Measurements from ENCODE around the gene SUPT5H.
A peak's percentile ranks its signal among the peaks of the same experiment; 100 is the strongest.

The SUPT5H gene

DNA sequence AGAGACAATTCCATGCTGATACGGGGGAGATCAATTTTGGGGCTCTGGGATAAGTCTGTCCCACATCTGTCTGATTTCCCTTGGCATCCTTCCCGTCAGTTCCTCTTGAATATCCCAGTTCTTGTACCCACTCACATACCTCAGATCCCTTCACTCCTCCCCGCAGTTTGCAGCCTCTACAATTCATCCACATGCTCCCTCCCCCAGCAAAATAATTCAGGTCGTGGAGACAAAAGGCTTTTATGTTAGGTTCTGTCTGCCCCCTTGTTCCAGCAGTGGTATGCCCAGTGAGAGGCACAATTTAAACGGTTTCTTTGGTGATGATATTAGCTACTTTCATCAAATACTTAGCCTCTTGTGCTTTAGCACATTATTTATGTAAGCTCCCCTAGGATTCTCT lies 19.2 kb upstream of the SUPT5H start:
- no peaks in the 10 kb centered on the region for H3K9me3 Mint-ChIP-seq
- DNase-seq (ENCODE audit: low spot score in 2 of 2) (no peak), ATAC-seq (ENCODE audit: low read depth) (no peak)
- peak overlapping the region; percentile 0 for H3K27ac Mint-ChIP-seq
- H3K4me3 Mint-ChIP-seq: no peak overlapping the region
- H3K27me3 Mint-ChIP-seq: no peaks in the 10 kb centered on the region
- peaks cover 8% of the 10 kb centered on the region for H3K36me3 Mint-ChIP-seq
- H3K4me1 Mint-ChIP-seq: peaks cover 4% of the 10 kb centered on the region

DNA sequence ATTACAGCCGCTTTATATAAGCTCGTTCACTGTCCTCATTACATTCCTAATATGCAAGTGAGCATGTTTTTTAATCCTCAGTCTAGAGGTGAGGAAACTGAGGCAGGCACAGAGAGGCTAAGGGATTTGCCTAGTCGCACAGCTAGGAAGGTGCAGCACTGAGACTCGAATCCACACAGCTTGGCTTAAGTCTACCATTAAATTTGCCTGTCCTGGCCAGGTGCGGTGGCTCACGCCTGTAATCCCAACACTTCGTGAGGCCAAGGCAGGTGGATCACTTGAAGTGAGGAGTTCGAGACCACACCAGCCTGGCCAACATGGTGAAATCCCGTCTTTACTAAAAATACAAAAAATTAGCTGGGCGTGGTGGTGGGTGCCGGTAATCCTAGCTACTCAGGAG lies 17.7 kb upstream of the SUPT5H start:
- Mint-ChIP-seq H3K4me1 (peaks cover 4% of the 10 kb centered on the region), H3K27ac (no peak overlapping the region), H3K36me3 (peaks cover 10% of the 10 kb centered on the region), H3K9me3 (no peaks in the 10 kb centered on the region), H3K4me3 (no peak overlapping the region), H3K27me3 (no peaks in the 10 kb centered on the region)
- ATAC-seq (ENCODE audit: low read depth) (no peak), DNase-seq (ENCODE audit: low spot score in 2 of 2) (no peak)

DNA sequence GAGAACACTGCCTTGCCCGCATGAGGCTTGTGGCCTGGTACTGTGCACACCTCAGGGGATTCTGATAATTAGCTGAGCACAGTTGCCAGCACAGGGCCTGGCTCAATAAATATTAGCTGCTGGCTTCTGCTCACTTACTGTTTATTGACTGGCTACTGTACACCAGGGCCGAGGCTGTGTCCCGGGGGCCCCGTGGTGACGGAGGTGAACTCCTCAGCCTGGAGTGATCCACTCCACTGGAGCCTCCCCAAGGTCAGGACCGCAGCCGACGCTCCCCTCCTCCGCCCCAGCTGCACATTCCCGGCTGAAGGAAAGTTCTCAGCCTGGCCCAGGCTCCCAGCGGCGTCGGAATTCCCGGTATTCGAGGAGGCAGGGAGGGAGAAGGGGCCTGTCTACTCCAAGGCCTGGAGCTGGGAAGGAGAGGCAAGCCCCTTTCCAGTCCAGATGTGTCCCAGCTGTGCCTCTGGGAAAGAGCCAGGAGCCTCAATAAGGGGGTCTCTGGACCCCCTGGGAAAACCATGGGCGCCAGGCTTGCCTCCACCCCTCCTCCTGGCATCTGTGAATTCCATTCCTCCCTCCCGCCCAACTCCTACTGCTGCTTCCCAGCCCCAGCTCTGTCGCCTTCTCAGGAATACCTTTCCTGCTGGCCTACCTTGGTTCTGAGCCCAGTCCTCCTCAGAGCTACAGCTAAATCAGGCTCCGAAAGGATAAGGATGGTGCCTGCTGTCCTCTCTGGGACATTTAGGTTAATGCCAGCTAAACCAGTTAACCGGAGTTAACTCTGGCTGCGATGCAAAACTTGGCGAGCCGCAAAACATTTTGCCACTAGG lies 16.9 kb upstream of the SUPT5H start:
- Mint-ChIP-seq H3K27ac (no peak overlapping the region), H3K9me3 (no peaks in the 10 kb centered on the region), H3K4me1 (peaks cover 7% of the 10 kb centered on the region), H3K27me3 (no peaks in the 10 kb centered on the region), H3K36me3 (peaks cover 11% of the 10 kb centered on the region), H3K4me3 (no peak overlapping the region)
- no peak for DNase-seq (ENCODE audit: low spot score in 2 of 2)
- ATAC-seq (ENCODE audit: low read depth): no peak

DNA sequence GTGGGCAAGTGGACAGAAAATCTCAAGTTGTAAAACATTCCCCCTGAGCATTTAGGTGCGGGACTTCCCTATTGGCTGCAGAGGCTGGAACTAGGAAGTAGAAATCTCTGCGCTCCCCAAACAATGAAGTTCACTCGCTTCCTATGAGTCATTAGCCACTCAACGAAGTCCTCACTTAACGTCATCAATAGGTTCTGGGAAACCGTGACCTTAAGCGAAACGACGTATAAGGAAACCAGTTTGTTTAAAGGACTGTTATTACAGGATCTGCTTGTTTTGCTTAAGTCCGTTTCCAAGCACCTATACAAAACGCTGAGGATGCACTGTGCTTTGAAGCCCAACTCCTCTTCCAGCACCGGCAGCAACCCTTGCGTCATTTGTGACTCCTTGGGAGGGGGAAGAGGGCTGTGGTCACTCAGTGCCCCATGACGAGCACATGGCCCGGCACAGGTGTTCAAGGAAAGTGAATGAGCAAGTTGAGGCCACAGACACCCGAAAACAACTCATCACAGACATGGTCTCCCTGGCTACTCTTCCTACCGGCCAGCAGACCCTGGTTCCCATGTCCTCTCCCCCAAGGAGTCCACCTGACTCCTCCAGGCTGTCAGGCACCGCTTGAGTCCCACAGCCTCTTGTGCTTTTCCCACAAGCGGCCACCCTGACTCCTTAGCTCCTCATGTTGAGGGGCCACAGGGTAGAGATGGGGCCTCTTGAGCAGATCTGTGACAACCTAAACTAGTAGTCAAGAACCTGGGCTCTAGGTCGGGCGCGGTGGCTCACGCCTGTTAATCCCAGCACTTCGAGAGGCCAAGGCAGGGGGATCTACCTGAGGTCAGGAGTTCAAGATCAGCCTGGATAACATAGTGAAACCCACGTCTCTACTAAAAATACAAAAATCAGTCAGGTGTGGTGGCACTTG lies 14.4 kb upstream of the SUPT5H start:
- Mint-ChIP-seq H3K27me3 (no peaks in the 10 kb centered on the region), H3K4me3 (no peak overlapping the region), H3K36me3 (peaks cover 13% of the 10 kb centered on the region), H3K4me1 (peaks cover 20% of the 10 kb centered on the region), H3K9me3 (no peaks in the 10 kb centered on the region), H3K27ac (peak overlapping the region; percentile 91)
- ATAC-seq (ENCODE audit: low read depth) (peak; percentile 68), DNase-seq (ENCODE audit: low spot score in 2 of 2) (peak in 1 of 2 donors; percentile 67)

DNA sequence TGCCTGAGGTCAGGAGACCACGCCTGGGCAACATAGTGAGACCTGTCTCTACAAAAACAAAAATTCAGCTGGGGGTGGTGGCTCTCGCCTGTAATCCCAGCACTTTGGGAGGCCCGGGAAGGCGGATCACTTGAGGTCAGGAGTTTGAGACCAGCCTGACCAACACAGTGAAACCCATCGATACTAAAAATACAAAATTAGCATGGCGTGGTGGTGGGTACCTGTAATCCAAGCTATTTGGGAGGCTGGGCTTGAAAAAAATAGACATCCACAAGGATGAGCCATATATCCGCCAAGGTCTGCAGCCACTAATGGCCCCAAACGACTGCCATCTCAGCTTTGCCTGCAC lies 12.7 kb upstream of the SUPT5H start:
- Mint-ChIP-seq H3K4me3 (no peak overlapping the region), H3K27ac (peak overlapping the region; percentile 50), H3K4me1 (peaks cover 29% of the 10 kb centered on the region), H3K36me3 (peaks cover 13% of the 10 kb centered on the region), H3K27me3 (no peaks in the 10 kb centered on the region), H3K9me3 (no peaks in the 10 kb centered on the region)
- DNase-seq (ENCODE audit: low spot score in 2 of 2) (no peak), ATAC-seq (ENCODE audit: low read depth) (no peak)

DNA sequence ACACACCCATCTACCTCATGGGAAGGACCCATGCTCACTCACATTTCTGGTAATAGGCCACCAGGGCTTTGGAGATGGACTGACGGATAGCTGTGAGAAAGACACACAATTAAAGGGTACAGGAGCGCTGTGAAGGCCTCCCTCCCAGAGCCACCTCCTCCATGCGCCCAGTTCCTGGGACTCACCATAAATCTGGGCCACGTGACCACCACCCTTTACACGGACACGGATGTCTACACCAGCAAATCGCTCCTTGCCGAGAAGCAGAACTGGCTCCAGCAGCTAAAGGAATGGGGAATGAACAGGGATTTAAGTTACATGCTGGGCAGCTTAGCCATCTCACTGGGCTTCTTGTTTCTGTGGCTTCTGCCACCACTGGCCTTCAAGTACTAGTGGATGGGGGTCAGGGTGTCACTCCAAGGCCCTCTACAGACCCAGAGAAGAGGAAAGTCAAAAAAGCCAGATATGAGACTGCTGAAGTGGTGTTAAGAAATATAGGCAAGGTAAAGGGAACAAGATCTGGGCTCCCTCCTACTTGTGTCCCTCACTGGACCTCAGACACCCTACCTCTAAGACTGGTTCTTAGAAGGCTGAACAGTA lies 11.8 kb upstream of the SUPT5H start:
- Mint-ChIP-seq H3K4me3 (no peak overlapping the region), H3K27me3 (no peaks in the 10 kb centered on the region), H3K4me1 (peaks cover 29% of the 10 kb centered on the region), H3K9me3 (no peaks in the 10 kb centered on the region), H3K36me3 (peaks cover 13% of the 10 kb centered on the region), H3K27ac (peak overlapping the region; percentile 98)
- DNase-seq (ENCODE audit: low spot score in 2 of 2): no peak
- no peak for ATAC-seq (ENCODE audit: low read depth)

DNA sequence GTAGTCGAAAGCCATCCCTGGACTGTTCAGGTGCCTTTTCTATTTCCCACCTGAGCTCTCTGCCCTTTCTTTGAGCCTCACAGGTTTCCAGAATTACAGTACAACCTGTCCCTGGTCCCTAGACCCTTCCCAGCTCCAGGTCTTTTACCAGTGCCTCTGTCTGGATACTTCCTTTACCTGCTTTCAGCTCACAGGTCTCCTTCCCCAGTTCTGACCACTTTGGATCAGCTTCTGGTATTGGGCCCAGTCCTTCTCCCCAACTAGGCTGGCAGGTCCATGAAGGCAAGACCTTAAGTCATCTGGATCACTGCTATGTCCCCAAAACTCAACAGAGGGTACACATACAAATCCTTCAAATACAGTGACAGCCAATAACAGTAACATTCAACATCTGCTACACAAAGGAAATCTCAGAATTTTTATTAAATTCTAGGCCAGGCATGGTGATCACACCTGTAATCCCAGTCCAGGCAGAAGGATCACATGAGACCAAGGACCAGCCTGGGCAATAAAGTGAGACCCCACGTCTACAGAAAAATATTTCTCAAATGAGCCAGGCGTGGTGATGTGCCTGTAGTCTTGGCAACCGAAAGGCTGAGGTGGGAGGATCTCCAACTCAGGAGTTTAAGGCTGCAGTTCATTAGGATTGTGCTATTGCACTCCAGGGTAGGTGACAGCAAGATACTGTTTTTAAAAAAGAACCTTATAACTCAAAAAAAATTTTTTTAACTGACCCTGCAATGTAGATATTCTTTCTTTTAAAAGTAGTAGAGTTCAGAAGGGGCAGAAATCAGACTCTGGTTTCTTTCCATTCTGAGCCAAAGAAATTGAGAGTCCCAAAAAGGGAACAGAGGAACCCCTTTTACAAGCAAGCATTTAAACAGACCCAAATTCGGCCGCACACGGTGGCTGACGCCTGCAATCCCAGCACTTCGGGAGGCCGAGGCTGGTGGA lies 11.0 kb upstream of the SUPT5H start:
- DNase-seq (ENCODE audit: low spot score in 2 of 2): no peak
- Mint-ChIP-seq H3K36me3 (peaks cover 13% of the 10 kb centered on the region), H3K4me3 (peak overlapping the region; percentile 99), H3K4me1 (peaks cover 29% of the 10 kb centered on the region), H3K9me3 (no peaks in the 10 kb centered on the region), H3K27me3 (no peaks in the 10 kb centered on the region), H3K27ac (peak overlapping the region; percentile 98)
- no peak for ATAC-seq (ENCODE audit: low read depth)

DNA sequence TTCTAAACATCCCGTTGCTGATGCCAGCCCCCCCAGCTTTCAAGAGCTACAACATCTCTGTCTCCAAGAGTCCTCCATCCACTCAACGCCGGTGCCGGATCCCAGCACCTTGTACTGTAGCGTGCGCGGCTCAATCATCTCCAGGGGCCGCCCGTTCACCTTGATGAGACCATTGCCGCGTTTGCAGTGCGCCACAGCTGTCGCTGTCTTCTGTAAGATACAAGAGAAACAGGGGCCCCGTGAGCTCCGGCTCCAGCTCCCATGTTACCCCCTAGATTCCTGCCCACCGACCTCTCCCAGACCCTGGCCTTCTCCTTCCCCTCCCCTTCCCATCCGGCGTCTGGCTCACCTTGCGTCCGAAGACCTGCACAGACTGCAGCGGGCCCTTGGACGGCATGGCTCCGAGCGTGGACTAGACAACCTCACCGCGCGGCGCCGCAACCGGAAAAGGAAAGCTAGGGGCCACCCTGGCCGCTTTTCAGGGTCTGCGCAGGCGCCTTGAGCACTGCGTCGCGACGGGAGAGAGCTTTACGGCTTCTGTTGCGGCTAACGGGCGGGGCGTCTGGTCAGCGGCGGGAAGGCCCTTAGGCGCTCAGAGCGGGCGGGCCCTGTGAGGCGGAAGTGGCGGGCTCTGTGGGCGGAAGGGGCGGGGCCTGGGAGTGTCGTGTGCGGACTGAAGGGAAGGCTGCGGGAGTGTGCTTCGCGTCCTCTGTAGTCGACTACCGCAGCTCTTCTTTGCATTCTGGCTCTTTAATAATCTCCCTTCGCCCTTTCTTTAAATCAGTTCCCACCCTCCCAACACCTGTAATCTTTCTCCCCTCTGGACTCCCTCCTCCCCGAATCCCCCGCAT lies 9.7 kb upstream of the SUPT5H start, which contains the start of gene RPS16:
Gene RPS16 (minus strand): TSS at position 451 of the 851 bp plus-strand sequence. CDS start 54 bp downstream, at position 397.
- ATAC-seq (ENCODE audit: low read depth) (peak; percentile 87), DNase-seq (ENCODE audit: low spot score in 2 of 2) (peak; percentile 94 to 97)
- Mint-ChIP-seq H3K9me3 (no peaks in the 10 kb centered on the region), H3K4me3 (peak within 1 kb of the TSS; percentile 99), H3K4me1 (peaks cover 31% of the 10 kb centered on the region), H3K27me3 (no peaks in the 10 kb centered on the region), H3K36me3 (peaks cover 13% of the 10 kb centered on the region), H3K27ac (peak within 1 kb of the TSS; percentile 98)

DNA sequence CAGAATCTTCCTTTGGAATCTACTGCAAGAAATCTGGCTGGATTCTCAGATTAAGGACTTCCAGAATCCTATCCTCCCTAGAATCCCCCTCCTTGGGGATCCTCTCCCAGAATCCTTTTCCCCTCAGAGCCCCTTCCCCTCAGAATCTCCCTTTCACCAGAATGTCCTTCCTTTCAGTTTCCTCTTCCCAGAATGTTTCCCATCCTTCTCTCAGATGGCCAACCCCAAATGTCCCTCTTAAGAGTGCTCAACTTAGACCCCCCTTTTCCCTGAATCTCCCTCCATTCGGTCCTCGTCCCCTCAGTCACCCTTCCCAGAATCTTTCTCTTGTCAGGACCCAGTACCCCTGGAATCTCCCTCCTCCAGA lies 9.0 kb upstream of the SUPT5H start:
- H3K27ac Mint-ChIP-seq: peak overlapping the region; percentile 98
- ATAC-seq (ENCODE audit: low read depth): no peak
- DNase-seq (ENCODE audit: low spot score in 2 of 2): no peak

DNA sequence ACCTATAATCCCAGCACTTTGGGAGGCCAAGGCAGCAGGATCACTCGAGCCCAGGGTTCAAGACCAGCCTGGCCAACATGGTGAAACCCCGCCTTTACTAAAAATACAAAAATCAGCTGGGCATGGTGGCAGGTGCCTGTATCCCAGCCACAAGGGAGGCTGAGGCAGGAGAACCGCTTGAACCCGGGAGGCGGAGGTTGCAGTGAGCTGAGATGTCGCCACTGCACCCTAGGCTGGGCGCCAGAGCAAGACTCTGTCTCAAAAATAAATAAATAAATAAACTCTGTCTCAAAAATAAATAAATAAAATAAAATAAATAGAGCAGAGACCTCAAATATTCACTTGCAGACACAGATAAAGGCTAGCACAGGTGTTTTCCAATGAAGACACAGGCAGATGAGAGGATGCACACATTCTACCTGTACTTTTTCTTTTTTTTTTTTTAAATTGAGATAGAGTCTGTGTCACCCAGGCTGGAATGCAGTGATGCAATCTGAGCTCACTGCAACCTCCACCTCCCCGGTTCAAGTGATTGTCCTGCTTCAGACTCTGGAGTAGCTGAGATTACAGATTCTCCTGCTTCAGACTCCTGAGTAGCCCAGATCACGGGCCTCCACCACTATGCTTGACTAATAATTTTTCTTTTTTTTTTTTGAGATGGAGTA lies 7.0 kb upstream of the SUPT5H start:
- no peak overlapping the region for H3K4me3 Mint-ChIP-seq
- DNase-seq (ENCODE audit: low spot score in 2 of 2) (no peak), ATAC-seq (ENCODE audit: low read depth) (no peak)
- H3K36me3 Mint-ChIP-seq: peaks cover 8% of the 10 kb centered on the region
- H3K9me3 Mint-ChIP-seq: no peaks in the 10 kb centered on the region
- H3K27me3 Mint-ChIP-seq: no peaks in the 10 kb centered on the region
- no peak overlapping the region for H3K27ac Mint-ChIP-seq
- H3K4me1 Mint-ChIP-seq: peaks cover 29% of the 10 kb centered on the region

More for the DNA sequence above, 9.0 kb upstream of the SUPT5H start:
- peaks cover 31% of the 10 kb centered on the region for H3K4me1 Mint-ChIP-seq
- H3K27me3 Mint-ChIP-seq: no peaks in the 10 kb centered on the region
- peak overlapping the region; percentile 99 for H3K4me3 Mint-ChIP-seq
- H3K9me3 Mint-ChIP-seq: no peaks in the 10 kb centered on the region
- peaks cover 13% of the 10 kb centered on the region for H3K36me3 Mint-ChIP-seq

DNA sequence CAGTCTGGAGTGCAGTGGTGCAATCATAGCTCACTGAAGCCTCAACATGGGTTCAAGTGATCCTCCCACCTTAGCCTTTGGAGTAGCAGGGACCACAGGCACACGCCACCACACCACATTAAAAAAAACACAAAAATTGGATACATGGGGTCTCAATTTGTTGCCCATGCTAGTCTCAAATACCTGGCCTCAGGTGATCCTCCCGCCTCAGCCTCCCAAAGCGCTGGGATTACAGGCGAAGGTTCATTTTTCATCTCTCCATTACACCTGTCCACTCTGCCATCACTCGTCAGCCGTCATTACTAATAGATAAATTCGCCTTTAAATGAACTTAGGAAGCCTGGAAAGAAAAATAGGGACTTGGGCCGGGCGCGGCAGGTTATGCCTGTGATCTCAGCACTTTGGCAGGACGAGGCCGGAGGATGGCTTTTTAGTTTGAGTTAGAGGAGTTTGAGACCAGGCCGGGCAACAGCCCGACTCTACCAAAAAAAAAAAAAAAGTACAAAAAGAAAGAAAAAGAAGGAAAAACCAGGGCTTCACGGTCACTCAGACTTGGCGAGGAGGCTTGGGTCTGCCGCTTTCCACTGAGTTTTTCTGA lies 685 bp upstream of the SUPT5H start:
- no peaks in the 10 kb centered on the region for H3K27me3 Mint-ChIP-seq
- H3K9me3 Mint-ChIP-seq: no peaks in the 10 kb centered on the region
- H3K4me1 Mint-ChIP-seq: peaks cover 39% of the 10 kb centered on the region
- H3K36me3 Mint-ChIP-seq: peaks cover 11% of the 10 kb centered on the region
- DNase-seq (ENCODE audit: low spot score in 2 of 2) (no peak), ATAC-seq (ENCODE audit: low read depth) (no peak)
- peak overlapping the region; percentile 97 for H3K27ac Mint-ChIP-seq
- peak overlapping the region; percentile 91 for H3K4me3 Mint-ChIP-seq
